CD8-positive, alpha-beta memory T cell (primary cell): Measurements from ENCODE around the gene ARV1. TPM values are rescaled to one million over a fixed set of nuclear protein-coding genes. Genes with fewer than 3 reads are reported as not detected.
"Not testable (repeated sequence)": the region's sequence is repeated elsewhere in the genome, so short reads cannot be mapped to it uniquely, and the experiment has no call there.

Experiments
- CTCF ChIA-PET: fragments of 350-600 bp; sonication (Branson Sonifier 250); formaldehyde crosslinking; loops from one replicate; lab custom pipeline; 2021; ENCODE audit warnings: antibody characterized with exemption; lab: Charles Lee
- POLR2A ChIA-PET: fragments of 350-600 bp; sonication (Branson Sonifier 250); formaldehyde crosslinking; loops from one replicate; lab custom pipeline; 2021; ENCODE audit warnings: antibody characterized with exemption; lab: Charles Lee
- DNase-seq, 5 donors: peaks; one replicate each; pipeline versions ENCODE4 v3.0.0 to v3.0.0-alpha.2; 2020 to 2022; ENCODE audit warnings: mixed read lengths in 1 of 5
- H3K27ac ChIP-seq: one replicate; pipeline ENCODE4 v1.7.0; 2013; ENCODE audit warnings: low read depth, mild to moderate bottlenecking, low read length, moderate library complexity
- H3K27me3 ChIP-seq: 2 replicates; pipeline ENCODE4 v1.7.0; 2013; ENCODE audit warnings: low read length, mild to moderate bottlenecking; ENCODE audit not compliant: insufficient read depth, poor library complexity, severe bottlenecking
- H3K36me3 ChIP-seq: 2 replicates; pipeline ENCODE4 v1.7.0; 2013; ENCODE audit warnings: mild to moderate bottlenecking, low read length, moderate library complexity; ENCODE audit not compliant: insufficient read depth
- H3K4me1 ChIP-seq: 2 replicates; pipeline ENCODE4 v1.7.0; 2013; ENCODE audit warnings: mild to moderate bottlenecking, low read length, moderate library complexity; ENCODE audit not compliant: insufficient read depth
- H3K4me3 ChIP-seq: 2 replicates; pipeline ENCODE4 v1.7.0; 2013; ENCODE audit warnings: mild to moderate bottlenecking, low read length
- H3K9me3 ChIP-seq: 2 replicates; pipeline ENCODE4 v1.7.0; 2013; ENCODE audit warnings: mild to moderate bottlenecking, low read length
- H3K27ac Mint-ChIP-seq, 8 donors: one replicate each; pipeline ENCODE4 v1.8.0; 2020 to 2021; ENCODE audit warnings: mixed read lengths in 8 of 8, mild to moderate bottlenecking in 6 of 8, inconsistent platforms in 3 of 8, moderate library complexity in 3 of 8
- H3K27me3 Mint-ChIP-seq, 2 donors: one replicate each; pipeline ENCODE4 v1.8.0; 2020 to 2021; ENCODE audit warnings: mixed read lengths in 2 of 2, mild to moderate bottlenecking in 1 of 2, moderate library complexity in 1 of 2
- H3K36me3 Mint-ChIP-seq, 3 donors: one replicate each; pipeline ENCODE4 v1.8.0; 2020 to 2021; ENCODE audit warnings: mixed read lengths in 3 of 3, inconsistent platforms in 1 of 3, mild to moderate bottlenecking in 1 of 3
- H3K4me1 Mint-ChIP-seq, 3 donors: one replicate each; pipeline ENCODE4 v1.8.0; 2020 to 2021; ENCODE audit warnings: mixed read lengths in 3 of 3, inconsistent platforms in 1 of 3, mild to moderate bottlenecking in 1 of 3
- H3K4me3 Mint-ChIP-seq, 7 donors: one replicate each; pipeline ENCODE4 v1.8.0; 2020 to 2021; ENCODE audit warnings: mixed read lengths in 7 of 7, mild to moderate bottlenecking in 6 of 7, moderate library complexity in 4 of 7, inconsistent platforms in 2 of 7
- H3K9me3 Mint-ChIP-seq, 5 donors: one replicate each; pipeline ENCODE4 v1.8.0; 2020 to 2022; ENCODE audit warnings: mixed read lengths in 5 of 5, mild to moderate bottlenecking in 3 of 5, moderate library complexity in 2 of 5, inconsistent platforms in 1 of 5
- polyA plus RNA-seq: library from polyadenylated mRNA; unstranded; fragments of 300-500 nt; fragmentation: Illumina TruSeq; gene quantifications from one replicate; pipeline ENCODE4 v1.2.3, GENCODE V29; 2021
- total RNA-seq, 2 experiments: library from RNA; stranded (reverse); gene quantifications; one replicate each; pipeline ENCODE4 v1.2.3, GENCODE V29; 2021

ARV1 gene
- total and polyA plus RNA-seq, 3 experiments from 2014 or later: 21.2 to 27.6 (median 21.4) TPM

GRCh38 chr1:231040019-231040799, 61.3 kb downstream of the ARV1 start, which contains the start of gene FAM89A:
Gene FAM89A, minus strand, starts transcription at chr1:231040254. Its CDS starts 43 bp downstream, at chr1:231040211.
- CTCF ChIA-PET: interaction anchor here (0.9 to 1.4 kb wide), 2 partner anchors 61 to 67 kb away, joined by 3 to 6 read pairs; partner anchors contain the start of genes ARV1 and TTC13
- peak within 1 kb of the TSS; percentile 67 for H3K4me3 ChIP-seq
- H3K27ac Mint-ChIP-seq: peak within 1 kb of the TSS in 6 of 8 donors; percentile 32 to 80 (median 60)

GRCh38 chr1:231040800-231041718, 62.2 kb downstream of the ARV1 start:
- Mint-ChIP-seq H3K9me3 (peaks cover 0 to 6% (median 3%) of the 10 kb centered on the region in 5 donors), H3K27me3 (peaks cover 0 to 3% of the 10 kb centered on the region in 2 donors), H3K4me3 (peak overlapping the region; percentile 80 to 91 (median 84)), H3K4me1 (peaks cover 24 to 35% (median 31%) of the 10 kb centered on the region in 3 donors), H3K27ac (peak overlapping the region in 7 of 8 donors; percentile 2 to 94 (median 61)), H3K36me3 (peaks cover 0 to 2% (median 0%) of the 10 kb centered on the region in 3 donors)
- CTCF ChIA-PET: interaction anchor here (0.9 kb wide), 1 partner anchor 68 kb away, joined by 3 read pairs; no protein-coding TSS in a partner anchor
- no peaks in the 10 kb centered on the region for H3K36me3 ChIP-seq
- POLR2A ChIA-PET: interaction anchor here (0.6 to 1.7 kb wide), 3 partner anchors 62 to 86 kb away, joined by 5 to 9 read pairs (median 5); partner anchors contain the start of genes ARV1 and TTC13
- H3K27ac ChIP-seq: no peak overlapping the region
- peaks cover 28% of the 10 kb centered on the region for H3K4me1 ChIP-seq
- no peaks in the 10 kb centered on the region for H3K9me3 ChIP-seq
- no peaks in the 10 kb centered on the region for H3K27me3 ChIP-seq
- peak overlapping the region; percentile 66 for H3K4me3 ChIP-seq
- DNase-seq: no peak

More at GRCh38 chr1:231040019-231040799, 61.3 kb downstream of the ARV1 start, which contains the start of gene FAM89A:
- Histone ChIP-seq H3K4me1 (peaks cover 29% of the 10 kb centered on the region), H3K9me3 (no peaks in the 10 kb centered on the region), H3K27me3 (no peaks in the 10 kb centered on the region), H3K27ac (no peak within 1 kb of the TSS), H3K36me3 (no peaks in the 10 kb centered on the region)
- Mint-ChIP-seq H3K36me3 (peaks cover 0 to 2% (median 0%) of the 10 kb centered on the region in 3 donors), H3K4me1 (peaks cover 25 to 42% (median 37%) of the 10 kb centered on the region in 3 donors), H3K27me3 (peaks cover 0 to 3% of the 10 kb centered on the region in 2 donors), H3K9me3 (peaks cover 0 to 6% (median 3%) of the 10 kb centered on the region in 5 donors), H3K4me3 (peak within 1 kb of the TSS; percentile 81 to 91 (median 84))
- POLR2A ChIA-PET: interaction anchor here (0.6 to 1.7 kb wide), 3 partner anchors 61 to 86 kb away, joined by 5 to 9 read pairs (median 5); partner anchors contain the start of genes ARV1 and TTC13
- peak; percentile 61 to 78 (median 72) for DNase-seq

GRCh38 chr1:231041719-231042261, 62.9 kb downstream of the ARV1 start:
- Histone ChIP-seq H3K4me3 (no peak overlapping the region), H3K4me1 (peaks cover 20% of the 10 kb centered on the region), H3K27me3 (no peaks in the 10 kb centered on the region), H3K9me3 (no peaks in the 10 kb centered on the region), H3K36me3 (no peaks in the 10 kb centered on the region), H3K27ac (no peak overlapping the region)
- ChIA-PET POLR2A (no interaction called here), CTCF (no interaction called here)
- peaks cover 0 to 2% (median 0%) of the 10 kb centered on the region in 3 donors for H3K36me3 Mint-ChIP-seq
- H3K27me3 Mint-ChIP-seq: peaks cover 0 to 3% of the 10 kb centered on the region in 2 donors
- peaks cover 0 to 6% (median 3%) of the 10 kb centered on the region in 5 donors for H3K9me3 Mint-ChIP-seq
- peak overlapping the region in 6 of 7 donors; percentile 67 to 83 (median 76) for H3K4me3 Mint-ChIP-seq
- H3K27ac Mint-ChIP-seq: peak overlapping the region in 2 of 8 donors; percentile 42 to 94
- no peak for DNase-seq
- H3K4me1 Mint-ChIP-seq: peaks cover 17 to 28% (median 24%) of the 10 kb centered on the region in 3 donors

- H3K27ac ChIP-seq: no peak overlapping the region
- H3K36me3 ChIP-seq: no peaks in the 10 kb centered on the region
- H3K9me3 ChIP-seq: no peaks in the 10 kb centered on the region
- Mint-ChIP-seq H3K36me3 (peaks cover 0 to 2% (median under 1%) of the 10 kb centered on the region in 3 donors), H3K9me3 (peaks cover 0 to 6% (median 3%) of the 10 kb centered on the region in 5 donors), H3K4me1 (peaks cover 4 to 9% (median 5%) of the 10 kb centered on the region in 3 donors), H3K27me3 (peaks cover 7 to 11% of the 10 kb centered on the region in 2 donors), H3K27ac (peak overlapping the region in 2 of 8 donors; percentile 60 to 82), H3K4me3 (no peak overlapping the region)
- H3K4me3 ChIP-seq: no peak overlapping the region
- H3K27me3 ChIP-seq: no peaks in the 10 kb centered on the region
- peaks cover 7% of the 10 kb centered on the region for H3K4me1 ChIP-seq
- no peak for DNase-seq
- POLR2A ChIA-PET: no interaction called here
- CTCF ChIA-PET: no interaction called here
Measured at GRCh38 chr1:231044588-231044987, 65.7 kb downstream of the ARV1 start.

- Histone ChIP-seq H3K27ac (no peak overlapping the region), H3K27me3 (no peaks in the 10 kb centered on the region), H3K4me1 (peaks cover 7% of the 10 kb centered on the region), H3K36me3 (no peaks in the 10 kb centered on the region), H3K9me3 (no peaks in the 10 kb centered on the region), H3K4me3 (no peak overlapping the region)
- Mint-ChIP-seq H3K36me3 (peaks cover 0 to 2% (median 1%) of the 10 kb centered on the region in 3 donors), H3K4me1 (peaks cover 4 to 9% (median 5%) of the 10 kb centered on the region in 3 donors), H3K9me3 (peaks cover 0 to 6% (median 3%) of the 10 kb centered on the region in 5 donors), H3K27me3 (peaks cover 8 to 11% of the 10 kb centered on the region in 2 donors), H3K4me3 (no peak overlapping the region), H3K27ac (peak overlapping the region in 2 of 8 donors; percentile 15 to 32)
- CTCF ChIA-PET: no interaction called here
- no peak for DNase-seq
- POLR2A ChIA-PET: no interaction called here
Measured at GRCh38 chr1:231045286-231045685, 66.4 kb downstream of the ARV1 start.

- CTCF ChIA-PET, H3K36me3 ChIP-seq, H3K36me3 Mint-ChIP-seq, H3K9me3 Mint-ChIP-seq, H3K9me3 ChIP-seq, H3K4me3 Mint-ChIP-seq, H3K27ac Mint-ChIP-seq, POLR2A ChIA-PET, DNase-seq, H3K27ac ChIP-seq, H3K27me3 ChIP-seq, H3K4me3 ChIP-seq, H3K4me1 Mint-ChIP-seq, H3K4me1 ChIP-seq: not testable (repeated sequence)
- peaks cover 8 to 13% of the 10 kb centered on the region in 2 donors for H3K27me3 Mint-ChIP-seq
Measured at GRCh38 chr1:231045921-231046729, 67.2 kb downstream of the ARV1 start.
